SK-N-SH (cell line): ENCODE results near the gene ADISSP. TPM values are rescaled to one million over a fixed set of nuclear protein-coding genes. Genes with fewer than 3 reads are reported as not detected.

Source experiments
- CTCF ChIA-PET: fragments of 300-600, 350-600 bp; formaldehyde crosslinking; extraction: SDS; loops from one replicate; lab custom pipeline; 2021; lab: Yijun Ruan, JAX
- POLR2A ChIA-PET: fragments of 350-600 bp; sonication (Branson Sonifier 250); formaldehyde crosslinking; extraction: SDS; loops from one replicate; lab custom pipeline; 2020; ENCODE audit warnings: antibody characterized with exemption, inconsistent platforms; lab: Yijun Ruan, JAX
- DNase-seq: peaks from one replicate; pipeline ENCODE4 v3.0.0; 2012
- H2AFZ ChIP-seq: fragments of 200-600 bp; sonication (generic); 2 replicates; pipeline ENCODE4 v1.8.1; 2016; ENCODE audit warnings: antibody characterized with exemption, mild to moderate bottlenecking, low read depth
- H3F3A ChIP-seq: fragments of 200-600 bp; sonication (generic); replicated peaks from 2 replicates; pipeline ENCODE3; 2016; ENCODE audit warnings: antibody characterized with exemption, mild to moderate bottlenecking; ENCODE audit not compliant: insufficient read depth
- H3K27ac ChIP-seq, 2 experiments: fragments of 200-500 bp in 1 of 2; fragments of 200-600 bp in 1 of 2; sonication (Bioruptor generic) in 1 of 2; sonication (generic), shearing (Covaris generic) in 1 of 2; 2 replicates each; pipeline versions ENCODE4 v1.5.1 to v1.6.1; 2014 to 2016; ENCODE audit warnings: low read depth in 2 of 2, inconsistent platforms in 1 of 2, low read length in 1 of 2, mild to moderate bottlenecking in 1 of 2, mixed read lengths in 1 of 2
- H3K27me3 ChIP-seq: fragments of 200-600 bp; sonication (generic), shearing (Covaris generic); 2 replicates; pipeline ENCODE4 v1.6.1; 2016; ENCODE audit warnings: mixed run types; ENCODE audit not compliant: insufficient read depth
- H3K36me3 ChIP-seq, 2 experiments: fragments of 200-500 bp in 1 of 2; fragments of 200-600 bp in 1 of 2; sonication (Bioruptor generic) in 1 of 2; sonication (generic) in 1 of 2; replicated peaks in 1 of 2; 2 replicates each; pipeline versions ENCODE3 to v1.5.1; 2014 to 2016; ENCODE audit warnings: low read length in 1 of 2, mild to moderate bottlenecking in 1 of 2; ENCODE audit not compliant: insufficient read depth in 2 of 2, control insufficient read depth in 1 of 2
- H3K4me1 ChIP-seq, 2 experiments: fragments of 200-500 bp in 1 of 2; fragments of 200-600 bp in 1 of 2; sonication (Bioruptor generic) in 1 of 2; sonication (generic), shearing (Covaris generic) in 1 of 2; 2 replicates each; pipeline versions ENCODE4 v1.5.1 to v1.6.1; 2014 to 2016; ENCODE audit warnings: low read depth in 1 of 2, low read length in 1 of 2, mixed run types in 1 of 2; ENCODE audit not compliant: insufficient read depth in 2 of 2, control insufficient read depth in 1 of 2
- H3K4me2 ChIP-seq: fragments of 200-600 bp; sonication (generic), shearing (Covaris generic); 2 replicates; pipeline ENCODE4 v1.6.1; 2017; ENCODE audit warnings: mixed run types
- H3K4me3 ChIP-seq, 2 experiments: fragments of 200-500 bp in 1 of 2; fragments of 200-600 bp in 1 of 2; sonication (Bioruptor generic) in 1 of 2; sonication (generic), shearing (Covaris generic) in 1 of 2; 2 replicates each; pipeline versions ENCODE4 v1.5.1 to v1.8.1; 2014 to 2016; ENCODE audit warnings: low read depth in 2 of 2, inconsistent platforms in 1 of 2, low read length in 1 of 2, mild to moderate bottlenecking in 1 of 2, mixed read lengths in 1 of 2, moderate library complexity in 1 of 2
- H3K79me2 ChIP-seq: fragments of 200-600 bp; sonication (generic); 2 replicates; pipeline ENCODE4 v1.8.1; 2017; ENCODE audit warnings: mild to moderate bottlenecking; ENCODE audit not compliant: insufficient read depth
- H3K9ac ChIP-seq: fragments of 200-600 bp; sonication (generic); 2 replicates; pipeline ENCODE4 v1.6.1; 2017; ENCODE audit warnings: mixed run types
- H3K9me2 ChIP-seq: fragments of 200-600 bp; sonication (generic); 2 replicates; pipeline ENCODE4 v1.6.1; 2017; ENCODE audit warnings: mixed run types
- H3K9me3 ChIP-seq: fragments of 200-600 bp; sonication (generic); 2 replicates; pipeline ENCODE4 v1.6.1; 2017; ENCODE audit warnings: mixed run types, mild to moderate bottlenecking, moderate library complexity
- H4K20me1 ChIP-seq: fragments of 200-600 bp; sonication (generic); 2 replicates; pipeline ENCODE4 v1.6.1; 2017; ENCODE audit warnings: mild to moderate bottlenecking, mixed run types; ENCODE audit not compliant: insufficient read depth
- ELF1 ChIP-seq: IDR thresholded peaks from 2 replicates; pipeline ENCODE4 v1.4.0; 2012
- EZH2phosphoT487 ChIP-seq: fragments of 200-600 bp; sonication (generic); IDR thresholded peaks from 2 replicates; pipeline ENCODE4 v1.6.1; 2017; ENCODE audit warnings: low read depth, mixed run types, mild to moderate bottlenecking, antibody characterized with exemption, moderate library complexity, borderline replicate concordance
- JUND ChIP-seq: IDR thresholded peaks from 2 replicates; pipeline ENCODE4 v1.4.0; 2012
- MEF2A ChIP-seq: IDR thresholded peaks from 2 replicates; pipeline ENCODE4 v1.4.0; 2012; ENCODE audit warnings: low read depth, borderline replicate concordance
- MXI1 ChIP-seq: IDR thresholded peaks from 2 replicates; pipeline ENCODE4 v1.6.1; 2012; ENCODE audit warnings: mild to moderate bottlenecking, low read depth, low read length, improper control_type of control experiment
- NFIC ChIP-seq: IDR thresholded peaks from 2 replicates; pipeline ENCODE4 v1.4.0; 2012; ENCODE audit warnings: borderline replicate concordance
- NRF1 ChIP-seq: IDR thresholded peaks from 2 replicates; pipeline ENCODE4 v1.6.1; 2012; ENCODE audit warnings: low read depth, mild to moderate bottlenecking, low read length
- RCOR1 ChIP-seq: fragments of 150-350 bp; IDR thresholded peaks from 2 replicates; pipeline ENCODE4 v1.6.1; 2017; ENCODE audit warnings: antibody characterized with exemption, low read length
- RFX5 ChIP-seq: IDR thresholded peaks from 2 replicates; pipeline ENCODE4 v1.6.1; 2012; ENCODE audit warnings: mild to moderate bottlenecking, improper control_type of control experiment, low read length
- TEAD4 ChIP-seq: IDR thresholded peaks from 2 replicates; pipeline ENCODE4 v1.4.0; 2012; ENCODE audit warnings: mild to moderate bottlenecking, borderline replicate concordance; ENCODE audit not compliant: insufficient read depth
- USF2 ChIP-seq: fragments of 150-350 bp; IDR thresholded peaks from 2 replicates; pipeline ENCODE4 v1.6.1; 2017; ENCODE audit warnings: antibody characterized with exemption, low read length, low read depth, borderline replicate concordance
- WGBS: methylation state at CpG from one replicate; pipeline ENCODE4 v1.1.6; 2017; ENCODE audit warnings: low lambda C conversion rate; 5-methylcytosine and 5-hydroxymethylcytosine counted together
- polyA plus RNA-seq, 3 experiments: library from polyadenylated mRNA; depleted of rRNA; stranded (reverse); fragments of >200 nt; gene quantifications; 2 replicates each; pipeline ENCODE4 v1.2.3, GENCODE V29; 2012
- TF ChIP-seq, protein P1 (sequence below): IDR thresholded peaks from 2 replicates; pipeline ENCODE4 v1.4.0; 2012; ENCODE audit warnings: low read depth
- TF ChIP-seq, protein P2 (sequence below): IDR thresholded peaks from 2 replicates; pipeline ENCODE4 v1.4.0; 2012; ENCODE audit warnings: low read depth, borderline replicate concordance

Gene ADISSP
- polyA plus RNA-seq, 1 of the 3 experiments (the other 2 are of a cell fraction), result 73.9 TPM

- peaks cover 14% of the 10 kb centered on the region; the same call in 1 of the 2 replicates for H4K20me1 ChIP-seq
- CTCF ChIA-PET, result interaction anchor here (0.6 to 6.8 kb wide), 12 partner anchors 9 to 101 kb away, joined by 3 to 38 read pairs (median 7); partner anchors contain the start of genes ADISSP, AP5S1 and CENPB
- H3F3A ChIP-seq, result peaks cover 15% of the 10 kb centered on the region
- 32% methylated on average over 29 of the region's 70 CpGs for WGBS
- peak overlapping the region; percentile 40; the same call in 1 of the 2 replicates for H2AFZ ChIP-seq
- H3K27ac ChIP-seq, result peak overlapping the region in 1 of 2 experiments; percentile 24; a peak in 1 of 4 replicates
- no peaks in the 10 kb centered on the region for H3K27me3 ChIP-seq
- peak; percentile 90 for DNase-seq
- H3K79me2 ChIP-seq, result peaks cover 8% of the 10 kb centered on the region; the same call in 1 of the 2 replicates
- TF ChIP-seq TEAD4, result no peak
- TF ChIP-seq MXI1, result 0 out of 2 replicates have a peak, but pooled peaks have one; percentile 17
- TF ChIP-seq, protein P1, sequence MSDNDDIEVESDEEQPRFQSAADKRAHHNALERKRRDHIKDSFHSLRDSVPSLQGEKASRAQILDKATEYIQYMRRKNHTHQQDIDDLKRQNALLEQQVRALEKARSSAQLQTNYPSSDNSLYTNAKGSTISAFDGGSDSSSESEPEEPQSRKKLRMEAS, result 0 out of 2 replicates have a peak, but pooled peaks have one; percentile 43
- no peaks in the 10 kb centered on the region for H3K36me3 ChIP-seq
- H3K9me2 ChIP-seq, result no peaks in the 10 kb centered on the region
- H3K4me1 ChIP-seq, result peaks cover 0 to 12% of the 10 kb centered on the region in 2 experiments; a peak in 1 of 4 replicates
- H3K4me2 ChIP-seq, result peak overlapping the region; percentile 8
- POLR2A ChIA-PET, result interaction anchor here (1.4 to 2.5 kb wide), 3 partner anchors 10 to 42 kb away, joined by 7 to 18 read pairs (median 9); partner anchors contain the start of genes ADISSP and AP5S1
- peak overlapping the region in 1 of 2 experiments; percentile 42; a peak in 2 of 4 replicates for H3K4me3 ChIP-seq
- H3K9me3 ChIP-seq, result no peaks in the 10 kb centered on the region
- no peak overlapping the region for H3K9ac ChIP-seq
Observed at GRCh38 chr20:3777716-3778629, 10.4 kb upstream of the ADISSP start.

DNA sequence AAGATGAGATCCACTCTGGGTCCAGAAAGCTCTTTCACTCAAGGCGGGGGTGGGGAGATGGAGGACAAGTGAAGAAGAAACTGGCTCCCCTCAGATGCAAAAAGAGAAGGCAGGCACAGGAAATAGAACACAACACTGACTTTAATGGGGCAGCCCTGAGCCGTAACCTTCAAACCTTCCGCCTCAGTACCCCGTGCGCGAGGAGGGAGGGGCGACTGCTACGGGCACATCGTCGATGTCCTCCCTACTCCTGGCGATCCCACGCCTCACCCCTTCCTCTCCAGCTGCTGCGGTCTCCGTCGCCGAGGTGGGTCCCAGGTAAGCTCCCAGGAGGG, 9.8 kb upstream of the ADISSP start:
- ChIA-PET POLR2A (interaction anchor here (1.4 to 2.5 kb wide), 3 partner anchors 9 to 43 kb away, joined by 7 to 18 read pairs (median 9); partner anchors contain the start of genes ADISSP and AP5S1), CTCF (interaction anchor here (0.6 to 6.8 kb wide), 10 partner anchors 9 to 214 kb away, joined by 3 to 38 read pairs (median 10); partner anchors contain the start of genes ADISSP, AP5S1 and CENPB)
- Histone ChIP-seq H3F3A (peaks cover 9% of the 10 kb centered on the region), H4K20me1 (peaks cover 8% of the 10 kb centered on the region; the same call in 1 of the 2 replicates), H3K27ac (peak overlapping the region in 1 of 2 experiments; percentile 24; a peak in 1 of 4 replicates), H2AFZ (peak overlapping the region; percentile 40; the same call in 1 of the 2 replicates), H3K36me3 (no peaks in the 10 kb centered on the region), H3K4me2 (peak overlapping the region; percentile 8; the same call in 1 of the 2 replicates), H3K9ac (no peak overlapping the region), H3K79me2 (peaks cover 2% of the 10 kb centered on the region; the same call in 1 of the 2 replicates), H3K9me2 (no peaks in the 10 kb centered on the region), H3K9me3 (no peaks in the 10 kb centered on the region), H3K4me3 (peak overlapping the region in 1 of 2 experiments; percentile 42; a peak in 2 of 4 replicates), H3K4me1 (peaks cover 0 to 12% of the 10 kb centered on the region in 2 experiments; a peak in 1 of 4 replicates), H3K27me3 (no peaks in the 10 kb centered on the region)
- no peak for TF ChIP-seq NFIC
- TF ChIP-seq JUND, result no peak
- no peak for TF ChIP-seq EZH2phosphoT487
- no peak for TF ChIP-seq ELF1
- no peak for TF ChIP-seq MEF2A
- no peak for TF ChIP-seq USF2
- no peak for TF ChIP-seq RCOR1
- TF ChIP-seq TEAD4, result no peak
- no peak for TF ChIP-seq MXI1
- TF ChIP-seq, protein P2, sequence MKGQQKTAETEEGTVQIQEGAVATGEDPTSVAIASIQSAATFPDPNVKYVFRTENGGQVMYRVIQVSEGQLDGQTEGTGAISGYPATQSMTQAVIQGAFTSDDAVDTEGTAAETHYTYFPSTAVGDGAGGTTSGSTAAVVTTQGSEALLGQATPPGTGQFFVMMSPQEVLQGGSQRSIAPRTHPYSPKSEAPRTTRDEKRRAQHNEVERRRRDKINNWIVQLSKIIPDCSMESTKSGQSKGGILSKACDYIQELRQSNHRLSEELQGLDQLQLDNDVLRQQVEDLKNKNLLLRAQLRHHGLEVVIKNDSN, result no peak
- no peak for TF ChIP-seq RFX5
- TF ChIP-seq NRF1, result no peak
- no peak for DNase-seq
- 40% methylated on average over 16 of the region's 16 CpGs for whole genome bisulfite sequencing
